ENCODE measurements around the gene NUDC.

Gene NUDC

GRCh38 chr1:26949926-26950319 lies 28.4 kb downstream of the NUDC start:
- DNase-seq, result no peak
- TF ChIP-seq, protein P1, sequence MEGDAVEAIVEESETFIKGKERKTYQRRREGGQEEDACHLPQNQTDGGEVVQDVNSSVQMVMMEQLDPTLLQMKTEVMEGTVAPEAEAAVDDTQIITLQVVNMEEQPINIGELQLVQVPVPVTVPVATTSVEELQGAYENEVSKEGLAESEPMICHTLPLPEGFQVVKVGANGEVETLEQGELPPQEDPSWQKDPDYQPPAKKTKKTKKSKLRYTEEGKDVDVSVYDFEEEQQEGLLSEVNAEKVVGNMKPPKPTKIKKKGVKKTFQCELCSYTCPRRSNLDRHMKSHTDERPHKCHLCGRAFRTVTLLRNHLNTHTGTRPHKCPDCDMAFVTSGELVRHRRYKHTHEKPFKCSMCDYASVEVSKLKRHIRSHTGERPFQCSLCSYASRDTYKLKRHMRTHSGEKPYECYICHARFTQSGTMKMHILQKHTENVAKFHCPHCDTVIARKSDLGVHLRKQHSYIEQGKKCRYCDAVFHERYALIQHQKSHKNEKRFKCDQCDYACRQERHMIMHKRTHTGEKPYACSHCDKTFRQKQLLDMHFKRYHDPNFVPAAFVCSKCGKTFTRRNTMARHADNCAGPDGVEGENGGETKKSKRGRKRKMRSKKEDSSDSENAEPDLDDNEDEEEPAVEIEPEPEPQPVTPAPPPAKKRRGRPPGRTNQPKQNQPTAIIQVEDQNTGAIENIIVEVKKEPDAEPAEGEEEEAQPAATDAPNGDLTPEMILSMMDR (IDR thresholded peaks at IDR 0.05), result no peak
- H3K27ac Mint-ChIP-seq, result no peak overlapping the region
- peaks cover 38% of the 10 kb centered on the region for H3K4me1 Mint-ChIP-seq
- no peak overlapping the region for H3K4me3 Mint-ChIP-seq
- H3K27me3 Mint-ChIP-seq (ENCODE audit: low read depth, poor library complexity), result peaks cover 20% of the 10 kb centered on the region
- peaks cover 30% of the 10 kb centered on the region for H3K36me3 Mint-ChIP-seq (ENCODE audit: low read depth)
- H3K9me3 Mint-ChIP-seq, result no peaks in the 10 kb centered on the region

GRCh38 chr1:26950602-26951001 lies 29.1 kb downstream of the NUDC start:
- DNase-seq, result no peak
- no peak overlapping the region for H3K4me3 Mint-ChIP-seq
- H3K9me3 Mint-ChIP-seq, result no peaks in the 10 kb centered on the region
- peaks cover 31% of the 10 kb centered on the region for H3K4me1 Mint-ChIP-seq
- H3K36me3 Mint-ChIP-seq (ENCODE audit: low read depth), result peaks cover 24% of the 10 kb centered on the region
- TF ChIP-seq, protein P1 (IDR thresholded peaks at IDR 0.05), result no peak
- no peak overlapping the region for H3K27ac Mint-ChIP-seq
- peaks cover 27% of the 10 kb centered on the region for H3K27me3 Mint-ChIP-seq (ENCODE audit: low read depth, poor library complexity)

DNA sequence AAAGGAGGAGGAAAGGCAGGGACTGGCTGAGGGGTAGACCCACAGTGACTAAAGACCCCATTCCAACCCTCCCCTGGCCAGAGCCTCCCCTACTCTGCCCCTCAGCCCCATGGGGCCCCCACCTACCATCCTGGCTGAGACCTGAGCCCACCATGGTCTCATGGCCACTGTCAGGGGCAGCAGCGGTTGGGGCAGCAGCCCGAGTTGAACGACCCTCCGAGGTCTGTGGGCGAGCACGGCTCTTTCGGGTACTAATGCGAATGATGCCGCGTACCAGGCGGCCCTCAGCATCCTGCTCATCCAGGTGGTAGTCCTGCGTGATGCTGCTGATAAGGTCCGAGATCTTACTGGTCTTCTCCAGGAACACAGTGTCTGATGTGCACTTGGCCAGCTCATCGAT lies 29.7 kb downstream of the NUDC start:
- TF ChIP-seq, protein P1 (IDR thresholded peaks at IDR 0.05), result no peak
- H3K9me3 Mint-ChIP-seq, result peaks cover 2% of the 10 kb centered on the region
- peaks cover 33% of the 10 kb centered on the region for H3K27me3 Mint-ChIP-seq (ENCODE audit: low read depth, poor library complexity)
- H3K36me3 Mint-ChIP-seq (ENCODE audit: low read depth), result peaks cover 17% of the 10 kb centered on the region
- no peak overlapping the region for H3K4me3 Mint-ChIP-seq
- peaks cover 25% of the 10 kb centered on the region for H3K4me1 Mint-ChIP-seq
- DNase-seq, result no peak
- H3K27ac Mint-ChIP-seq, result no peak overlapping the region

DNA sequence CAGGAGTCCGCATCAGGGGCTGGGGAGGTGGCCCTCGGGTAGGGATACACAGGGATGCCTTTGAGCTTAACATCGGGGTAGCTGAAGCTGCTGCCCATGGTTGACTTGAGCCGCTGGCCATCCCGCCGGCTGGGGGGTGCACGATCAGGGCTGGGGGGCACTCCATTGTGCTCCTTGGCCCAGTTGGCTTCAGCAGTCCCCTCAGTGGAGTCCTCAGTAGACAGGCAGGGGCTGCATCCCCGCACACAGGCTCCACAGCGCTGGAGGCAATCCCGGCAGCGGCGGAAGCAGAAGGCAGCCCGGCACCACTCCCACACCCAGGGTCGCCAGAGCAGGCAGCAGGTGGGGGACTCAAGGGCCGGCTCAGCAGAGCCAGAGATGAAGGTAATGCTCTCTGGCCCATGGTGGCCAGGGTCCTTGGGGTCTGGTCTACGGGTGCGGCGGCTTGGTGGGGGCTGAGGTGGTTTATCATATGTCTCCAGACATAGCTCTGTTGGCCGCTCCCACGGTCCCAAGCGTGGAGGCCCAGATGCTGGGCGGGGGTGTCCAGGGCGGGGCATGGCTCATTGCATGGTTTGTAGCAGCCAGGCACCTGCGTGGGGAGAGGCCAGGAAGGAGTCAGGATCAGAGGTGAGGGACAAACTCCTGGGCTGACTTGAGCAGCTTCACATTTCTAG lies 30.4 kb downstream of the NUDC start:
- H3K4me3 Mint-ChIP-seq, result no peak overlapping the region
- no peak overlapping the region for H3K27ac Mint-ChIP-seq
- TF ChIP-seq, protein P1 (IDR thresholded peaks at IDR 0.05), result no peak
- H3K36me3 Mint-ChIP-seq (ENCODE audit: low read depth), result peaks cover 10% of the 10 kb centered on the region
- no peak for DNase-seq
- H3K4me1 Mint-ChIP-seq, result peaks cover 18% of the 10 kb centered on the region
- peaks cover 40% of the 10 kb centered on the region for H3K27me3 Mint-ChIP-seq (ENCODE audit: low read depth, poor library complexity)
- H3K9me3 Mint-ChIP-seq, result peaks cover 7% of the 10 kb centered on the region

- H3K4me1 Mint-ChIP-seq, result peaks cover 15% of the 10 kb centered on the region
- TF ChIP-seq, protein P1 (IDR thresholded peaks at IDR 0.05), result no peak
These were observed 31.8 kb downstream of the NUDC start for GRCh38 chr1:26953374-26953773.

DNA sequence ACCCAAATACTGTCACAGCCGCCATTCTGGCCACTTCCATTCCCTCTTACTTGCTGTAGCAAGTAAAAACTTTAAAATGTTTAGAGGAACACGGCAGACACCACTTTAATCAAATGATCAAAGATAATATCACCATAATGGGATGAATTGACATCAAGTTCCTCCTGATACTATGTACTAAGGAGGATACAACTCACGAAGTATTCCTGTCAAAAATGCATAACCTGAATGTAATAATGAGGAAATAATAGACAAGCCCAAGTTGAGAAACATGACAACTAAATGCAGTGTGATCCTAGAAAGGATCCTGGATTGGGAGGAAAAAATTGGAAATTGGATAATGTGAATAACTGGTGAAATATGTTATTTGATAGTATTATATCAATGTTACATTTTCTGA lies 34.8 kb downstream of the NUDC start:
- Mint-ChIP-seq H3K4me1 (peaks cover 6% of the 10 kb centered on the region), H3K27me3 (ENCODE audit: low read depth, poor library complexity) (peaks cover 77% of the 10 kb centered on the region), H3K36me3 (ENCODE audit: low read depth) (peaks cover 3% of the 10 kb centered on the region), H3K27ac (no peak overlapping the region), H3K9me3 (peaks cover 11% of the 10 kb centered on the region), H3K4me3 (no peak overlapping the region)
- DNase-seq, result no peak
- TF ChIP-seq, protein P1 (IDR thresholded peaks at IDR 0.05), result no peak

More at GRCh38 chr1:26953374-26953773, 31.8 kb downstream of the NUDC start:
- H3K4me3 Mint-ChIP-seq, result no peak overlapping the region
- H3K27ac Mint-ChIP-seq, result no peak overlapping the region
- peaks cover 11% of the 10 kb centered on the region for H3K9me3 Mint-ChIP-seq
- no peak for DNase-seq
- H3K36me3 Mint-ChIP-seq (ENCODE audit: low read depth), result peaks cover 3% of the 10 kb centered on the region
- peaks cover 54% of the 10 kb centered on the region for H3K27me3 Mint-ChIP-seq (ENCODE audit: low read depth, poor library complexity)
